T-helper 2 cell treated with Interferon-gamma antibody and Interleukin-4, amounts not matched to agents 5 μg/mL and 100 μg/mL, for 36 hours (primary cell): ENCODE measurements around the gene MYO1E.

Experiments used
- DNase-seq: peaks from one replicate; pipeline ENCODE4 v3.0.0; 2021; ENCODE audit warnings: low spot score
- H3K27ac Mint-ChIP-seq: one replicate; pipeline ENCODE4 v1.8.0; 2021; ENCODE audit warnings: mild to moderate bottlenecking, mixed read lengths
- H3K27me3 Mint-ChIP-seq: one replicate; pipeline ENCODE4 v1.8.0; 2021; ENCODE audit warnings: low read depth, mixed read lengths
- H3K36me3 Mint-ChIP-seq: one replicate; pipeline ENCODE4 v1.8.0; 2021; ENCODE audit warnings: low read depth, mixed read lengths
- H3K4me1 Mint-ChIP-seq: one replicate; pipeline ENCODE4 v1.8.0; 2021; ENCODE audit warnings: low read depth, mixed read lengths
- H3K4me3 Mint-ChIP-seq: one replicate; pipeline ENCODE4 v1.8.0; 2022; ENCODE audit warnings: mild to moderate bottlenecking, moderate library complexity, mixed read lengths
- H3K9me3 Mint-ChIP-seq: one replicate; pipeline ENCODE4 v1.8.0; 2021; ENCODE audit warnings: mixed read lengths

Gene MYO1E

GRCh38 chr15:59237119-59237855 lies 135.4 kb downstream of the MYO1E start:
- Mint-ChIP-seq H3K27ac (no peak overlapping the region), H3K36me3 (peaks cover 4% of the 10 kb centered on the region), H3K4me1 (peaks cover 7% of the 10 kb centered on the region), H3K4me3 (no peak overlapping the region), H3K9me3 (no peaks in the 10 kb centered on the region), H3K27me3 (peaks cover 6% of the 10 kb centered on the region)
- no peak for DNase-seq

- peaks cover 5% of the 10 kb centered on the region for H3K36me3 Mint-ChIP-seq
- H3K27me3 Mint-ChIP-seq: peaks cover 6% of the 10 kb centered on the region
- no peaks in the 10 kb centered on the region for H3K9me3 Mint-ChIP-seq
- no peak overlapping the region for H3K27ac Mint-ChIP-seq
- no peak overlapping the region for H3K4me3 Mint-ChIP-seq
- no peak for DNase-seq
- H3K4me1 Mint-ChIP-seq: peaks cover 7% of the 10 kb centered on the region
Measured at GRCh38 chr15:59236394-59236793, 136.3 kb downstream of the MYO1E start.

GRCh38 chr15:59232476-59232875 lies 140.2 kb downstream of the MYO1E start:
- Mint-ChIP-seq H3K36me3 (peaks cover 7% of the 10 kb centered on the region), H3K9me3 (no peaks in the 10 kb centered on the region), H3K4me1 (peaks cover 5% of the 10 kb centered on the region), H3K27me3 (peaks cover 3% of the 10 kb centered on the region), H3K27ac (no peak overlapping the region), H3K4me3 (no peak overlapping the region)
- no peak for DNase-seq

- Mint-ChIP-seq H3K4me1 (peaks cover 5% of the 10 kb centered on the region), H3K36me3 (peaks cover 8% of the 10 kb centered on the region), H3K4me3 (no peak overlapping the region), H3K27ac (no peak overlapping the region), H3K9me3 (no peaks in the 10 kb centered on the region), H3K27me3 (peaks cover 7% of the 10 kb centered on the region)
- no peak for DNase-seq
Measured at GRCh38 chr15:59230531-59231055, 142.1 kb downstream of the MYO1E start.

GRCh38 chr15:59229453-59229852 lies 143.2 kb downstream of the MYO1E start:
- Mint-ChIP-seq H3K4me1 (peaks cover 5% of the 10 kb centered on the region), H3K4me3 (no peak overlapping the region), H3K27ac (no peak overlapping the region), H3K36me3 (peaks cover 8% of the 10 kb centered on the region), H3K9me3 (no peaks in the 10 kb centered on the region), H3K27me3 (peaks cover 3% of the 10 kb centered on the region)
- DNase-seq: no peak

- Mint-ChIP-seq H3K4me1 (peaks cover 5% of the 10 kb centered on the region), H3K9me3 (no peaks in the 10 kb centered on the region), H3K27me3 (peaks cover 3% of the 10 kb centered on the region), H3K36me3 (peaks cover 9% of the 10 kb centered on the region), H3K27ac (no peak overlapping the region), H3K4me3 (no peak overlapping the region)
- no peak for DNase-seq
Measured at GRCh38 chr15:59229015-59229414, 143.7 kb downstream of the MYO1E start.

- H3K9me3 Mint-ChIP-seq: no peaks in the 10 kb centered on the region
Measured at GRCh38 chr15:59227021-59227420, 145.7 kb downstream of the MYO1E start.

GRCh38 chr15:59224474-59224873 lies 148.2 kb downstream of the MYO1E start:
- H3K9me3 Mint-ChIP-seq: no peaks in the 10 kb centered on the region
- H3K36me3 Mint-ChIP-seq: peaks cover 15% of the 10 kb centered on the region
- no peak for DNase-seq
- no peak overlapping the region for H3K4me3 Mint-ChIP-seq
- H3K27ac Mint-ChIP-seq: no peak overlapping the region
- H3K4me1 Mint-ChIP-seq: peaks cover 5% of the 10 kb centered on the region
- peaks cover 3% of the 10 kb centered on the region for H3K27me3 Mint-ChIP-seq

More at GRCh38 chr15:59227021-59227420, 145.7 kb downstream of the MYO1E start:
- Mint-ChIP-seq H3K4me3 (no peak overlapping the region), H3K36me3 (peaks cover 11% of the 10 kb centered on the region), H3K27ac (no peak overlapping the region), H3K4me1 (peaks cover 5% of the 10 kb centered on the region), H3K27me3 (peaks cover 3% of the 10 kb centered on the region)
- DNase-seq: no peak

GRCh38 chr15:59223736-59224135 lies 148.9 kb downstream of the MYO1E start:
- Mint-ChIP-seq H3K4me1 (peaks cover 5% of the 10 kb centered on the region), H3K27ac (no peak overlapping the region), H3K4me3 (no peak overlapping the region), H3K36me3 (peaks cover 15% of the 10 kb centered on the region), H3K27me3 (peaks cover 3% of the 10 kb centered on the region), H3K9me3 (no peaks in the 10 kb centered on the region)
- DNase-seq: no peak

GRCh38 chr15:59222906-59223550 lies 149.6 kb downstream of the MYO1E start:
- Mint-ChIP-seq H3K4me1 (peaks cover 5% of the 10 kb centered on the region), H3K27ac (no peak overlapping the region), H3K4me3 (no peak overlapping the region), H3K9me3 (no peaks in the 10 kb centered on the region), H3K36me3 (peaks cover 15% of the 10 kb centered on the region), H3K27me3 (peaks cover 3% of the 10 kb centered on the region)
- no peak for DNase-seq

GRCh38 chr15:59221511-59222505 lies 150.9 kb downstream of the MYO1E start:
- DNase-seq: no peak
- Mint-ChIP-seq H3K27me3 (no peaks in the 10 kb centered on the region), H3K9me3 (no peaks in the 10 kb centered on the region), H3K36me3 (peaks cover 9% of the 10 kb centered on the region), H3K4me3 (no peak overlapping the region), H3K4me1 (no peaks in the 10 kb centered on the region), H3K27ac (no peak overlapping the region)

- no peaks in the 10 kb centered on the region for H3K4me1 Mint-ChIP-seq
- DNase-seq: no peak
- no peak overlapping the region for H3K4me3 Mint-ChIP-seq
- H3K9me3 Mint-ChIP-seq: no peaks in the 10 kb centered on the region
- peaks cover 6% of the 10 kb centered on the region for H3K36me3 Mint-ChIP-seq
- H3K27ac Mint-ChIP-seq: no peak overlapping the region
- no peaks in the 10 kb centered on the region for H3K27me3 Mint-ChIP-seq
Measured at GRCh38 chr15:59218710-59219109, 154.0 kb downstream of the MYO1E start.

- no peaks in the 10 kb centered on the region for H3K4me1 Mint-ChIP-seq
- H3K27me3 Mint-ChIP-seq: no peaks in the 10 kb centered on the region
- peaks cover 6% of the 10 kb centered on the region for H3K36me3 Mint-ChIP-seq
- H3K9me3 Mint-ChIP-seq: no peaks in the 10 kb centered on the region
- H3K4me3 Mint-ChIP-seq: no peak overlapping the region
- no peak overlapping the region for H3K27ac Mint-ChIP-seq
- no peak for DNase-seq
Measured at GRCh38 chr15:59217876-59218498, 154.7 kb downstream of the MYO1E start.
